Heart right ventricle (tissue), 16 donors: ENCODE measurements around the gene HEPHL1. TPM values are rescaled to one million over a fixed set of nuclear protein-coding genes. Genes with fewer than 3 reads are reported as not detected.

Source experiments
- ATAC-seq, 8 donors: fragments of 200-7000 bp; cut with Tn5 transposase; one replicate each; pipeline ENCODE4 v1.9.1; 2020; ENCODE audit warnings: mild to moderate bottlenecking in 8 of 8, moderate library complexity in 8 of 8, moderate number of reproducible peaks in 1 of 8
- DNase-seq, 2 donors: peaks; one replicate each; pipeline ENCODE4 v3.0.0-alpha.2; 2020
- H3K27ac ChIP-seq, 10 donors: fragments of 200-600 bp; sonication (generic) in 2 of 10; one replicate each; pipeline versions ENCODE4 v1.5.0 to v1.8.0; 2020 to 2022; ENCODE audit warnings: mild to moderate bottlenecking in 3 of 10
- H3K27me3 ChIP-seq, 7 donors: fragments of 200-600 bp; one replicate each; pipeline ENCODE4 v1.8.0; 2021 to 2022; ENCODE audit warnings: mild to moderate bottlenecking in 2 of 7
- H3K36me3 ChIP-seq, 9 donors: fragments of 200-600 bp; sonication (generic) in 1 of 9; one replicate each; pipeline versions ENCODE4 v1.5.0 to v1.8.0; 2020 to 2022; ENCODE audit warnings: mild to moderate bottlenecking in 2 of 9
- H3K4me1 ChIP-seq, 9 donors: fragments of 200-600 bp; sonication (generic) in 1 of 9; one replicate each; pipeline versions ENCODE4 v1.5.0 to v1.8.0; 2020 to 2022; ENCODE audit warnings: mild to moderate bottlenecking in 4 of 9
- H3K4me3 ChIP-seq, 10 donors: fragments of 200-600 bp; sonication (generic) in 2 of 10; one replicate each; pipeline versions ENCODE4 v1.5.0 to v1.8.0; 2020 to 2022; ENCODE audit warnings: mild to moderate bottlenecking in 7 of 10, moderate library complexity in 2 of 10
- H3K9me3 ChIP-seq, 11 donors: fragments of 200-600 bp in 10 of 11; sonication (generic) in 2 of 11; one replicate each; pipeline versions ENCODE4 v1.5.0 to v1.8.0; 2013 to 2022; ENCODE audit warnings: mild to moderate bottlenecking in 2 of 11, control low read depth in 1 of 11, moderate library complexity in 1 of 11
- WGBS, 2 donors: extraction: QIAGEN DNeasy Blood & Tissue Kit; methylation state at CpG; one replicate each; pipeline ENCODE4 v1.1.7; 2013; ENCODE audit warnings: inconsistent platforms in 1 of 2; 5-methylcytosine and 5-hydroxymethylcytosine counted together
- intact Hi-C, 10 donors: fragments of 100-400 bp; cut with DNase I; formaldehyde crosslinking; loops; one replicate each; pipeline versions ENCODE4 v1.11.1 to v1.14.2; 2022
- polyA plus RNA-seq, 2 donors: library from polyadenylated mRNA; stranded (reverse); fragments of 200-250 nt; gene quantifications; one replicate each; pipeline ENCODE4 v1.2.3, GENCODE V29; 2013
- total RNA-seq, 10 donors: library from RNA; stranded (reverse); fragmentation: NEBNext Ultra II Directional in 3 of 10; extraction: Animal tissue kit (Norgen Biotek cat#: 25700) in 3 of 10; gene quantifications; one replicate each; pipeline versions ENCODE4 v1.2.1 to v1.2.4, GENCODE V29; 2021 to 2023
- TF ChIP-seq, protein P1 (sequence below), 9 donors: fragments of 200-600 bp; sonication (generic) in 2 of 9; IDR thresholded peaks; one replicate each; pipeline versions ENCODE4 v1.5.0 to v1.8.0; 2021 to 2022; ENCODE audit warnings: antibody characterized with exemption in 9 of 9, mild to moderate bottlenecking in 5 of 9, moderate library complexity in 1 of 9
- donor health status: Arrhythmogenic right ventricular cardiomyopathy.
- donor health status: ischemic (EF 13 %, LVEDD 7.1; RV severe dilation, severe dysfunction).
- donor health status: healthy with polysubstance abuse.
- donor health status: DM: no; HTN: yes; CAD: no.
- donor health status: DM: no; HTN: no; CAD: no.
- donor health status: ischemic (EF 25% LVEDD 6.9; RV normal size, moderate dysfunction).
- donor health status: ischemic (EF 25% LVEDD 5.7; RV mildly dilated, moderate dysfunction).
- donor health status: healthy.
- donor health status: DM: yes; HTN: yes; CAD: no.
- donor health status: Ischemic cardiomyopathy.
- donor health status: ischemic (EF 35%, LVEDD 5.7; RV mildly dilated, moderate dysfunction).
- donor health status: nonischemic (EF 11% LVEDD 7.7; RV severe dilation, severe dysfunction).
- donor health status: DM: yes; HTN: yes; CAD: no.
- donor health status: PGD.
- donor health status: ischemic (EF 29% LVEDD 5.4; RV normal size, mild dysfunction).
- donor health status: nonischemic (EF 23%, LVEDD 6.1; RV moderate dilation, normal function).

Gene HEPHL1
- total and polyA plus RNA-seq, 12 donors = not detected

DNA sequence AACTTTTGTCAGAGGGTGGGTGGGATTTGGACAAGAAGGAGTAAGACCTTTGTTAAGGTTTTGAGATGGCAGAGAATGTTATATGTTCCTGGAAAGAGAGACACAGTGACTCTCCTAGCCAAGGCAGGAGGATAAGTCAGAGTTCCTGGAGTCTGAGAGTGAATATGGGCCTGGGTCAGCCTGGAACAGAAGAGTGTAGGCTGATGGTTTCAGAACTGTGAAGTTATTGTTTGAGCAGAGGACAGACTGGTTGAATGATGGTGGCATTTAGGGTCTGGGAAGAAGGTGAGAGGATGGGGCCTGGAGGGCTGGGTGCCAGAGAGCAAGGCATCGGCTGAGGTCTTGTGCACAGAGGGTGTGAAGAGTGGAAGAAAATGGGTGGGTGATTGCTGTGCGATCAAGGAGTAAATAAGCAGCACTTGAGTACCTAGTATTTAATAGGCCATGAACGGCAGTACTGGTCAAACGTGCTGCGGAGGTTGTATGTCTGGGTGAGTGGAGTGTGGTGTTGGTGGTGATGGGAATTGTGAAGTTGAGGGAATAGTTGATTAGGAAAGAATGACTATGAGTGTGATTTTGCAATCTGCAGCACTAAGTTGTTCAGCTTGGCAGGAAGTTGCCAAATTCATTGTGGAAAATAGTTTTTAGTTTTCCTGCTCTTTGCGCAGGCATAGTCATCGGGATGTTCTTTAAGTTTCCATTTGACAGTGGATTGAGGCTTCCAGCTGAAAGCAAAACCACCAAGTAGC is 109.3 kb downstream of the HEPHL1 start:
- no peaks in the 10 kb centered on the region for H3K36me3 ChIP-seq
- H3K4me1 ChIP-seq = peaks cover 14 to 71% (median 67%) of the 10 kb centered on the region in 9 donors
- H3K9me3 ChIP-seq = no peaks in the 10 kb centered on the region
- TF ChIP-seq, protein P1, sequence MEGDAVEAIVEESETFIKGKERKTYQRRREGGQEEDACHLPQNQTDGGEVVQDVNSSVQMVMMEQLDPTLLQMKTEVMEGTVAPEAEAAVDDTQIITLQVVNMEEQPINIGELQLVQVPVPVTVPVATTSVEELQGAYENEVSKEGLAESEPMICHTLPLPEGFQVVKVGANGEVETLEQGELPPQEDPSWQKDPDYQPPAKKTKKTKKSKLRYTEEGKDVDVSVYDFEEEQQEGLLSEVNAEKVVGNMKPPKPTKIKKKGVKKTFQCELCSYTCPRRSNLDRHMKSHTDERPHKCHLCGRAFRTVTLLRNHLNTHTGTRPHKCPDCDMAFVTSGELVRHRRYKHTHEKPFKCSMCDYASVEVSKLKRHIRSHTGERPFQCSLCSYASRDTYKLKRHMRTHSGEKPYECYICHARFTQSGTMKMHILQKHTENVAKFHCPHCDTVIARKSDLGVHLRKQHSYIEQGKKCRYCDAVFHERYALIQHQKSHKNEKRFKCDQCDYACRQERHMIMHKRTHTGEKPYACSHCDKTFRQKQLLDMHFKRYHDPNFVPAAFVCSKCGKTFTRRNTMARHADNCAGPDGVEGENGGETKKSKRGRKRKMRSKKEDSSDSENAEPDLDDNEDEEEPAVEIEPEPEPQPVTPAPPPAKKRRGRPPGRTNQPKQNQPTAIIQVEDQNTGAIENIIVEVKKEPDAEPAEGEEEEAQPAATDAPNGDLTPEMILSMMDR (IDR thresholded peaks at IDR 0.05) = no peak
- H3K4me3 ChIP-seq = peak overlapping the region in 9 of 10 donors; percentile 77 to 90 (median 85)
- peak overlapping the region; percentile 31 to 98 (median 94) for H3K27ac ChIP-seq
- WGBS, 2 donors = 60 to 70% methylated on average over 7 of the region's 7 CpGs
- DNase-seq (no peak), ATAC-seq (peak in 3 of 8 donors; percentile 1 to 15 (median 8))
- H3K27me3 ChIP-seq = no peaks in the 10 kb centered on the region
- intact Hi-C loops = loop anchor here in 1 of 10 donors (5.0 kb wide), 1 partner anchor 52 kb away; no protein-coding TSS in a partner anchor

DNA sequence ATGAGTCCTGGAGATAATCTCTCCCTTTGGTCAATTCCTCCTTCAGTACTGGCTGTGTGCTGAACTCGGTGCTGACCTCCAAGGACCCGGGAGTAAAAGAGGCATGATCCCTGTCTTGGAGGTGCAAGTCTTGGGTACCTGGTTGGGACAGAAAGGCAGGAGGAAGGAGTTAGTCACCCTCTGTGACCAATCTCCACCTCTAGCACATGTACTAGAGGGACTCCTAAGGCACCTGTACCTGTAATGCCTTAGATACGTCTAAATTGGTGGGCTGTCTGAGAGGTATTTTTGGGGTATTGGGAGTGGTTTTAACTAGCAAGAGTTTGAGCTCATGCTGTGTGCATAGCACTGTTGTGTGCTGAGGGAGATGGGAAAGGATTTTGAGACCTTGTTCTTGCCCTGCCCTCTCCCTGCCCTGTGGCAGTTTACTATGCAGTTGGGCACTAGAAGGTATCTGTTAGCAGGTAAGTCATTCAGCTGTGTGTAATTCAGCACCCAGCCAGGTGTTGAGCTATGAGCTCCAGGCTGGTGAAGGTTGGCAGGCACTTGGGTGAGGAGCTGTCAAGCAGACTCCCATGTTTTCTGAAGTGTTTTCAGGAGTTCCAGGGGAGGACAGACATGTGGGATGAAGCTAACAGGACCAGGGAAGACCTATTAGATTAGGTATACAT is 110.0 kb downstream of the HEPHL1 start:
- peaks cover 18 to 79% (median 74%) of the 10 kb centered on the region in 9 donors for H3K4me1 ChIP-seq
- H3K27ac ChIP-seq = peak overlapping the region in 8 of 10 donors; percentile 33 to 96 (median 94)
- peak overlapping the region in 6 of 10 donors; percentile 77 to 90 (median 86) for H3K4me3 ChIP-seq
- DNase-seq = no peak
- H3K36me3 ChIP-seq = no peaks in the 10 kb centered on the region
- intact Hi-C loops = loop anchor here in 1 of 10 donors (5.0 kb wide), 1 partner anchor 51 kb away; no protein-coding TSS in a partner anchor
- 62 to 71% methylated on average over 3 of the region's 3 CpGs for WGBS, 2 donors
- TF ChIP-seq, protein P1 (IDR thresholded peaks at IDR 0.05) = no peak
- H3K27me3 ChIP-seq = no peaks in the 10 kb centered on the region
- no peak for ATAC-seq
- no peaks in the 10 kb centered on the region for H3K9me3 ChIP-seq

DNA sequence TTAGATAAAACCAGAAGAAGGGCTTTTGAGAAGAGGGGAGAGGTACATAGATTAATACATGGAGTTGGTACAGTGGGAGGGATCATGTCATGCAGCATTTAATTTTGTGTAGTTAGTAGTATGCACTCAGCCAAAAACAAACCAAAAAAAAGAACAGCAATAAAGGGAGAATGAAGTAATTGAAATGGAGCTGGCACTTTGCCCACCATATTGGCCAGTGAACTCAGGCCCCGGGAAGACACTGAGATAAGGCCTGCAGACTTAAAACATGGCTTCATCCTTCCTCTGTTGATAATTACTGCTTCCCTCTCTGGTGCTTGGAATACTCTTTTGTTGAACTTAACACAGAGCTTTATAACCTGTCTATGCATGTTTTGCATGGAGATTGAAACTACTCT is 110.6 kb downstream of the HEPHL1 start:
- Histone ChIP-seq H3K4me1 (peaks cover 18 to 84% (median 76%) of the 10 kb centered on the region in 9 donors), H3K36me3 (no peaks in the 10 kb centered on the region), H3K27ac (peak overlapping the region in 8 of 10 donors; percentile 33 to 96 (median 94)), H3K4me3 (peak overlapping the region in 2 of 10 donors; percentile 83 to 89), H3K9me3 (no peaks in the 10 kb centered on the region), H3K27me3 (no peaks in the 10 kb centered on the region)
- intact Hi-C loops = loop anchor here in 1 of 10 donors (5.0 kb wide), 1 partner anchor 51 kb away; no protein-coding TSS in a partner anchor
- TF ChIP-seq, protein P1 (IDR thresholded peaks at IDR 0.05) = no peak
- no peak for ATAC-seq
- 10 to 11% methylated on average over 1 of the region's 1 CpG for WGBS, 2 donors
- peak in 1 of 2 donors; percentile 60 for DNase-seq

DNA sequence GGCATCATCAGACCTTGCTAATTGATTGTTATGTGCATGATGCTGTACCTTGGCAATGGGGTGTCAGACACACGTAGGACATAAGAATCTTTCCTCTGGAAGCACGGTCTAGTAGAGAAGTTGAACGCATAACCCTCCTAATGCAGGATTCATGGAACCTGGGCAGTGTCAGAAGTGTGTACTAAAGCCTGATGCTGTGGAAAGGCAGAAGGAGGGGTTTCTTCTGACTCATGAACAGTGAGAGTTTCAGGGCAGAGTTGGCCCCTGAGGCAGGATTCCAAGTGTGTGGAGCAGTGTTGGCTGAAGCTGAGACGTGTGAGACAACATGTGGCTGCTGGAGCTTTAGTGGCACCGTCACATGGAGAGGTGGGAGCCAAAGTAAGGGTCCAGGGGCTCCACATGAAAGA is 111.0 kb downstream of the HEPHL1 start:
- intact Hi-C loops = loop anchor here in 1 of 10 donors (5.0 kb wide), 1 partner anchor 50 kb away; no protein-coding TSS in a partner anchor
- DNase-seq (peak in 1 of 2 donors; percentile 29), ATAC-seq (no peak)

More for the DNA sequence above, 111.0 kb downstream of the HEPHL1 start:
- Histone ChIP-seq H3K4me3 (peak overlapping the region in 1 of 10 donors; percentile 89), H3K27ac (peak overlapping the region in 7 of 10 donors; percentile 21 to 96 (median 94)), H3K36me3 (no peaks in the 10 kb centered on the region), H3K9me3 (no peaks in the 10 kb centered on the region), H3K4me1 (peaks cover 18 to 85% (median 76%) of the 10 kb centered on the region in 9 donors), H3K27me3 (no peaks in the 10 kb centered on the region)
- 53 to 57% methylated on average over 5 of the region's 5 CpGs for WGBS, 2 donors
- TF ChIP-seq, protein P1 (IDR thresholded peaks at IDR 0.05) = no peak
